K562 (cell line): ENCODE data around the gene ADI1. TPM values are rescaled to one million over a fixed set of nuclear protein-coding genes. Genes with fewer than 3 reads are reported as not detected.

Source experiments
- DMBX1 ChIP-seq: fragments of 250-450 bp; sonication (Bioruptor Pico); IDR thresholded peaks from 2 replicates; pipeline ENCODE4 v1.8.0; 2022; ENCODE audit warnings: inconsistent platforms, mild to moderate bottlenecking, moderate library complexity, borderline replicate concordance
- MYC ChIP-seq, 2 experiments: fragments of 250-450 bp in 1 of 2; sonication (Bioruptor Pico) in 1 of 2; IDR thresholded peaks; 2 replicates each; pipeline versions ENCODE4 v1.5.1 to v1.6.1; 2012 to 2021; ENCODE audit warnings: low read depth in 2 of 2, borderline replicate concordance in 1 of 2, improper control_type of control experiment in 1 of 2, low read length in 1 of 2, mild to moderate bottlenecking in 1 of 2, moderate library complexity in 1 of 2
- NONO ChIP-seq, 2 experiments: fragments of 200-400 bp in 1 of 2; fragments of 450-650 bp in 1 of 2; formaldehyde crosslinking in 1 of 2; IDR thresholded peaks; 2 replicates each; pipeline ENCODE4 v1.6.1; 2017; ENCODE audit warnings: low read depth in 2 of 2, mild to moderate bottlenecking in 2 of 2, moderate library complexity in 2 of 2, low read length in 1 of 2
- NR1H2 ChIP-seq: sonication (generic); formaldehyde crosslinking; IDR thresholded peaks from 2 replicates; pipeline ENCODE4 v1.4.0; 2020; ENCODE audit warnings: mild to moderate bottlenecking, missing genetic modification reagents
- PTTG1 ChIP-seq: fragments of 450-650 bp; IDR thresholded peaks from 2 replicates; pipeline ENCODE4 v1.6.1; 2016; ENCODE audit warnings: low read depth, mild to moderate bottlenecking, missing genetic modification characterization, missing compliant biosample characterization
- PURB ChIP-seq: sonication (generic); formaldehyde crosslinking; IDR thresholded peaks from 2 replicates; pipeline ENCODE4 v1.9.0; 2021; ENCODE audit warnings: low read depth, mild to moderate bottlenecking, missing genetic modification reagents
- RBM39 ChIP-seq: fragments of 200-400 bp; formaldehyde crosslinking; optimal IDR thresholded peaks from 2 replicates; pipeline ENCODE3; 2018; ENCODE audit warnings: low read depth, low read length
- SMARCA5 ChIP-seq: fragments of 450-650 bp; IDR thresholded peaks from 2 replicates; pipeline ENCODE4 v1.6.1; 2016
- SMARCB1 ChIP-seq: IDR thresholded peaks from 2 replicates; pipeline ENCODE4 v1.6.1; 2011; ENCODE audit warnings: improper control_type of control experiment, low read depth; ENCODE audit not compliant: insufficient read length
- TBP ChIP-seq: optimal IDR thresholded peaks from 2 replicates; pipeline ENCODE3; 2011; ENCODE audit warnings: low read depth, low read length, improper control_type of control experiment
- ZEB2 ChIP-seq: fragments of 450-650 bp; IDR thresholded peaks from 2 replicates; pipeline ENCODE4 v1.6.1; 2016
- ZNF41 ChIP-seq: fragments of 250-450 bp; sonication (Bioruptor Pico); conservative IDR thresholded peaks from 2 replicates; pipeline ENCODE4 v1.4.0; 2020; ENCODE audit warnings: mild to moderate bottlenecking
- polyA plus RNA-seq, 8 experiments: library from polyadenylated mRNA; depleted of rRNA in 4 of 8; stranded (reverse) in 5 of 8; unstranded in 3 of 8; fragments of >200 nt; fragmentation: Nextera tagmentation in 2 of 8; fragmentation: Illumina TruSeq in 1 of 8; extraction: Ambion mirVana in 2 of 8; extraction: Trizol in 1 of 8; gene quantifications; 2 replicates each; pipeline versions ENCODE4 v1.2.1 to v1.2.3, GENCODE V29; 2011 to 2014; ENCODE audit warnings: inconsistent platforms in 1 of 8, missing spikeins in 1 of 8
- total RNA-seq, 7 experiments: library from RNA; depleted of rRNA in 6 of 7; stranded (reverse); fragments of >200 nt in 6 of 7; fragmentation: Illumina TruSeq in 2 of 7; extraction: Trizol in 2 of 7; gene quantifications; 2 replicates each; pipeline versions ENCODE4 v1.2.1 to v1.2.3, GENCODE V29; 2011 to 2021; ENCODE audit warnings: low replicate concordance in 1 of 7
- TF ChIP-seq, protein P1 (sequence below): sonication (generic); formaldehyde crosslinking; IDR thresholded peaks from 2 replicates; pipeline ENCODE4 v1.8.0; 2023; ENCODE audit warnings: missing genetic modification reagents, mild to moderate bottlenecking, borderline replicate concordance
- TF ChIP-seq, protein P2 (sequence below): fragments of 250-450 bp; sonication (Bioruptor Pico); IDR thresholded peaks from 2 replicates; pipeline ENCODE4 v1.4.0; 2020; ENCODE audit warnings: borderline replicate concordance
- TF ChIP-seq, protein P3 (sequence below), 2 experiments: fragments of 250-450 bp in 1 of 2; fragments of 450-650 bp in 1 of 2; sonication (Bioruptor Pico) in 1 of 2; IDR thresholded peaks; 2 replicates each; pipeline versions ENCODE4 v1.6.1 to v1.8.0; 2016 to 2021; ENCODE audit warnings: mild to moderate bottlenecking in 2 of 2, moderate library complexity in 2 of 2, missing compliant biosample characterization in 1 of 2, missing genetic modification characterization in 1 of 2
- TF ChIP-seq, protein P4 (sequence below): fragments of 450-650 bp; formaldehyde crosslinking; IDR thresholded peaks from 2 replicates; pipeline ENCODE4 v1.4.0; 2020; ENCODE audit warnings: mild to moderate bottlenecking, moderate library complexity

ADI1 gene
- total and polyA plus RNA-seq, 9 of the 15 experiments (the other 6 are each of a cell fraction or from before 2014, with no cell fraction given), result 6.1 to 51.0 (median 27.1) TPM

DNA sequence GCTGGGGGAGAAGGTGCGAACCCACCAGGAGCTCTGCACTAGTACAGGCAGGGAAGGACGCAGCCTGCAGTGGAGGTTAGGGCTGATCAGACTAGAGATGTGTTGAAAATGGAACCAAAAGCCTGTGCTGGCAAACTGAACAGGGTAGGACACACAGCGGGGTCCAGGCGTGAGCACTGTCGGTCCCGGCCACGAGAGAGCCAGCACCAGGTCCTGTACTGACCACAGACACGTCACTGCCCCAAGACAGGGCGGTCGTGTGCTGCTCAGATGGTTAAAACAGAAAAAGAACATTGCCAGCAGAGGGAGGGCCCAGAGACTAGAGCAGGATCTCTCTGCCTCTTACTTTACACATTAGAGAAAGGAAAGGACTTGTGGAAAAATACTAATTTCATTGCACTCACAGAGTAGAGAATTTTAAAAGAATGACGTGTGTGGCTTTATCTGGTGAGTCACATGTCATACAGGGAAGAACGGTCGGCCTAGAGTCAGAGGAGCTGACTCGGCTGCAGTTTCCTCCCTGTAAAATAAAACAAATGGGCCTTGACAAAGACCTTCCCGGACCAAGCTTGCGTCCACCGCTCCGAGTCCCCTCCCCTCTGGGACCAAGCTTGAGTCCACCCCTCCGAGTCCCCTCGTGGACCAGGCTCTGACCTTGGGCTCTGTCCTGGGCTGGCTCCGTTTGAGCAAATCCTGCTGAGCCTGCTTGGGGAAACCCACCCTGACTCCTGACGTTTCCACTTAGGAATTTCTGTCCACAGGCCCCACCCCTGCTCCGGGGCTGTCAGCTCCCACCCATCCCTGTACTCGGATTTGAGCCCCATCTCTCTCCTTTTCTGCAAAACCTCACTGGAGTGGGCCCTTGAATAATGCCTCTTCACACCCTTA is 16.7 kb upstream of the ADI1 start (continued):
- TF ChIP-seq, protein P1, sequence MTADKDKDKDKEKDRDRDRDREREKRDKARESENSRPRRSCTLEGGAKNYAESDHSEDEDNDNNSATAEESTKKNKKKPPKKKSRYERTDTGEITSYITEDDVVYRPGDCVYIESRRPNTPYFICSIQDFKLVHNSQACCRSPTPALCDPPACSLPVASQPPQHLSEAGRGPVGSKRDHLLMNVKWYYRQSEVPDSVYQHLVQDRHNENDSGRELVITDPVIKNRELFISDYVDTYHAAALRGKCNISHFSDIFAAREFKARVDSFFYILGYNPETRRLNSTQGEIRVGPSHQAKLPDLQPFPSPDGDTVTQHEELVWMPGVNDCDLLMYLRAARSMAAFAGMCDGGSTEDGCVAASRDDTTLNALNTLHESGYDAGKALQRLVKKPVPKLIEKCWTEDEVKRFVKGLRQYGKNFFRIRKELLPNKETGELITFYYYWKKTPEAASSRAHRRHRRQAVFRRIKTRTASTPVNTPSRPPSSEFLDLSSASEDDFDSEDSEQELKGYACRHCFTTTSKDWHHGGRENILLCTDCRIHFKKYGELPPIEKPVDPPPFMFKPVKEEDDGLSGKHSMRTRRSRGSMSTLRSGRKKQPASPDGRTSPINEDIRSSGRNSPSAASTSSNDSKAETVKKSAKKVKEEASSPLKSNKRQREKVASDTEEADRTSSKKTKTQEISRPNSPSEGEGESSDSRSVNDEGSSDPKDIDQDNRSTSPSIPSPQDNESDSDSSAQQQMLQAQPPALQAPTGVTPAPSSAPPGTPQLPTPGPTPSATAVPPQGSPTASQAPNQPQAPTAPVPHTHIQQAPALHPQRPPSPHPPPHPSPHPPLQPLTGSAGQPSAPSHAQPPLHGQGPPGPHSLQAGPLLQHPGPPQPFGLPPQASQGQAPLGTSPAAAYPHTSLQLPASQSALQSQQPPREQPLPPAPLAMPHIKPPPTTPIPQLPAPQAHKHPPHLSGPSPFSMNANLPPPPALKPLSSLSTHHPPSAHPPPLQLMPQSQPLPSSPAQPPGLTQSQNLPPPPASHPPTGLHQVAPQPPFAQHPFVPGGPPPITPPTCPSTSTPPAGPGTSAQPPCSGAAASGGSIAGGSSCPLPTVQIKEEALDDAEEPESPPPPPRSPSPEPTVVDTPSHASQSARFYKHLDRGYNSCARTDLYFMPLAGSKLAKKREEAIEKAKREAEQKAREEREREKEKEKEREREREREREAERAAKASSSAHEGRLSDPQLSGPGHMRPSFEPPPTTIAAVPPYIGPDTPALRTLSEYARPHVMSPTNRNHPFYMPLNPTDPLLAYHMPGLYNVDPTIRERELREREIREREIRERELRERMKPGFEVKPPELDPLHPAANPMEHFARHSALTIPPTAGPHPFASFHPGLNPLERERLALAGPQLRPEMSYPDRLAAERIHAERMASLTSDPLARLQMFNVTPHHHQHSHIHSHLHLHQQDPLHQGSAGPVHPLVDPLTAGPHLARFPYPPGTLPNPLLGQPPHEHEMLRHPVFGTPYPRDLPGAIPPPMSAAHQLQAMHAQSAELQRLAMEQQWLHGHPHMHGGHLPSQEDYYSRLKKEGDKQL, result no peak
- TF ChIP-seq, protein P2, sequence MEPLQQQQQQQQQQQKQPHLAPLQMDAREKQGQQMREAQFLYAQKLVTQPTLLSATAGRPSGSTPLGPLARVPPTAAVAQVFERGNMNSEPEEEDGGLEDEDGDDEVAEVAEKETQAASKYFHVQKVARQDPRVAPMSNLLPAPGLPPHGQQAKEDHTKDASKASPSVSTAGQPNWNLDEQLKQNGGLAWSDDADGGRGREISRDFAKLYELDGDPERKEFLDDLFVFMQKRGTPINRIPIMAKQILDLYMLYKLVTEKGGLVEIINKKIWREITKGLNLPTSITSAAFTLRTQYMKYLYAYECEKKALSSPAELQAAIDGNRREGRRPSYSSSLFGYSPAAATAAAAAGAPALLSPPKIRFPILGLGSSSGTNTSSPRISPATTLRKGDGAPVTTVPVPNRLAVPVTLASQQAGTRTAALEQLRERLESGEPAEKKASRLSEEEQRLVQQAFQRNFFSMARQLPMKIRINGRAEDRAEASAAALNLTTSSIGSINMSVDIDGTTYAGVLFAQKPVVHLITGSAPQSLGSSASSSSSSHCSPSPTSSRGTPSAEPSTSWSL, result no peak
- TF ChIP-seq SMARCB1 (peak; percentile 47), PTTG1 (tag) (no peak), NR1H2 (CRISPR knock-in tag) (no peak), ZNF41 (CRISPR knock-in tag) (no peak), TBP (peak; percentile 12), NONO (IDR thresholded peaks at IDR 0.05; ENCODE audit: low read depth in 2 of 2, low read length in 1 of 2) (no peak), RBM39 (no peak), DMBX1 (no peak), PURB (no peak), SMARCA5 (no peak), ZEB2 (no peak), MYC (IDR thresholded peaks at IDR 0.05; ENCODE audit: low read depth, low read length) (no peak; the same call in 1 of the 2 replicates), MYC (CRISPR knock-in tag; IDR thresholded peaks at IDR 0.05; ENCODE audit: borderline replicate concordance, low read depth) (no peak)
- TF ChIP-seq, protein P3, sequence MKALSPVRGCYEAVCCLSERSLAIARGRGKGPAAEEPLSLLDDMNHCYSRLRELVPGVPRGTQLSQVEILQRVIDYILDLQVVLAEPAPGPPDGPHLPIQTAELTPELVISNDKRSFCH (CRISPR knock-in tag; IDR thresholded peaks at IDR 0.05), result no peak
- TF ChIP-seq, protein P3 (tag; IDR thresholded peaks at IDR 0.05), result no peak
- TF ChIP-seq, protein P4, sequence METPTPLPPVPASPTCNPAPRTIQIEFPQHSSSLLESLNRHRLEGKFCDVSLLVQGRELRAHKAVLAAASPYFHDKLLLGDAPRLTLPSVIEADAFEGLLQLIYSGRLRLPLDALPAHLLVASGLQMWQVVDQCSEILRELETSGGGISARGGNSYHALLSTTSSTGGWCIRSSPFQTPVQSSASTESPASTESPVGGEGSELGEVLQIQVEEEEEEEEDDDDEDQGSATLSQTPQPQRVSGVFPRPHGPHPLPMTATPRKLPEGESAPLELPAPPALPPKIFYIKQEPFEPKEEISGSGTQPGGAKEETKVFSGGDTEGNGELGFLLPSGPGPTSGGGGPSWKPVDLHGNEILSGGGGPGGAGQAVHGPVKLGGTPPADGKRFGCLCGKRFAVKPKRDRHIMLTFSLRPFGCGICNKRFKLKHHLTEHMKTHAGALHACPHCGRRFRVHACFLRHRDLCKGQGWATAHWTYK (CRISPR knock-in tag), result no peak
